MCF 10A (cell line): ENCODE results near the gene MCTP1. TPM values are rescaled to one million over a fixed set of nuclear protein-coding genes. Genes with fewer than 3 reads are reported as not detected.

ENCODE experiments used
- BruUV-seq: library from RNA; stranded (reverse); fragments of 400-500 nt; replicated peaks from 2 replicates; lab custom pipeline; 2021; lab: Mats Ljungman, UMichigan
- CTCF ChIA-PET: fragments of 300-600 bp; sonication (Branson Sonifier 250); formaldehyde crosslinking; extraction: SDS; loops from one replicate; lab custom pipeline; 2021; ENCODE audit warnings: antibody characterized with exemption, inconsistent platforms; lab: Yijun Ruan, JAX
- POLR2A ChIA-PET: fragments of 300-600, 350-650 bp; sonication (Branson Sonifier 250); formaldehyde crosslinking; extraction: SDS; loops from one replicate; lab custom pipeline; 2020; ENCODE audit warnings: antibody characterized with exemption, inconsistent platforms; lab: Yijun Ruan, JAX
- DNase-seq: peaks from one replicate; pipeline ENCODE4 v3.0.0-alpha.2; 2018; ENCODE audit not compliant: unreplicated experiment
- H3K27ac Mint-ChIP-seq: one replicate; pipeline ENCODE4 v1.8.0; 2022; ENCODE audit warnings: mild to moderate bottlenecking, low read depth, mixed read lengths; ENCODE audit not compliant: unreplicated experiment
- H3K27me3 Mint-ChIP-seq: one replicate; pipeline ENCODE4 v1.8.0; 2022; ENCODE audit warnings: mixed read lengths; ENCODE audit not compliant: insufficient read depth, unreplicated experiment
- H3K36me3 Mint-ChIP-seq: one replicate; pipeline ENCODE4 v1.8.0; 2022; ENCODE audit warnings: mild to moderate bottlenecking, moderate library complexity, mixed read lengths; ENCODE audit not compliant: insufficient read depth, unreplicated experiment
- H3K4me1 Mint-ChIP-seq: one replicate; pipeline ENCODE4 v1.8.0; 2022; ENCODE audit warnings: mixed read lengths; ENCODE audit not compliant: insufficient read depth, unreplicated experiment
- H3K4me3 Mint-ChIP-seq: one replicate; pipeline ENCODE4 v1.8.0; 2022; ENCODE audit warnings: mild to moderate bottlenecking, moderate library complexity, mixed read lengths; ENCODE audit not compliant: unreplicated experiment
- H3K9me3 Mint-ChIP-seq: one replicate; pipeline ENCODE4 v1.8.0; 2022; ENCODE audit warnings: mixed read lengths; ENCODE audit not compliant: unreplicated experiment
- CTCF ChIP-seq: fragments of 200-600 bp; IDR thresholded peaks from one replicate; pipeline ENCODE4 v1.8.0; 2022; ENCODE audit warnings: antibody characterized with exemption, mild to moderate bottlenecking; ENCODE audit not compliant: unreplicated experiment
- intact Hi-C: fragments of 100-400 bp; cut with micrococcal nuclease; formaldehyde crosslinking; loops from 2 replicates; pipeline ENCODE4 v1.14.1; 2022
- total RNA-seq: library from RNA; stranded (reverse); gene quantifications from 2 replicates; pipeline ENCODE4 v1.2.3, GENCODE V29; 2022

The MCTP1 gene
- total RNA-seq, 1 experiment from 2014 or later, result 40.3 TPM

GRCh38 chr5:95317687-95318086, 32.8 kb upstream of the MCTP1 start:
- no TSS peak for BruUV-seq

GRCh38 chr5:95317085-95317484, 32.2 kb upstream of the MCTP1 start:
- H3K4me3 Mint-ChIP-seq, result no peak overlapping the region
- ChIA-PET POLR2A (no interaction called here), CTCF (interaction anchor here (0.8 kb wide), 1 partner anchor 1614 kb away, joined by 3 read pairs; no protein-coding TSS in a partner anchor)
- peaks cover 46% of the 10 kb centered on the region for H3K27me3 Mint-ChIP-seq
- H3K36me3 Mint-ChIP-seq, result no peaks in the 10 kb centered on the region
- TF ChIP-seq CTCF, result no peak
- H3K4me1 Mint-ChIP-seq, result peaks cover 10% of the 10 kb centered on the region
- intact Hi-C loops, result no loop called here
- no TSS peak for BruUV-seq
- no peak for DNase-seq
- H3K27ac Mint-ChIP-seq, result no peak overlapping the region
- H3K9me3 Mint-ChIP-seq, result no peaks in the 10 kb centered on the region

More at GRCh38 chr5:95317687-95318086, 32.8 kb upstream of the MCTP1 start:
- intact Hi-C loops, result no loop called here
- Mint-ChIP-seq H3K36me3 (no peaks in the 10 kb centered on the region), H3K4me1 (peaks cover 10% of the 10 kb centered on the region), H3K27ac (no peak overlapping the region), H3K4me3 (no peak overlapping the region), H3K9me3 (no peaks in the 10 kb centered on the region), H3K27me3 (peaks cover 43% of the 10 kb centered on the region)
- peak; percentile 5 for DNase-seq
- CTCF ChIA-PET, result interaction anchor here (0.8 kb wide), 1 partner anchor 1613 kb away, joined by 3 read pairs; no protein-coding TSS in a partner anchor
- POLR2A ChIA-PET, result no interaction called here
- TF ChIP-seq CTCF, result no peak

GRCh38 chr5:95304711-95305110, 19.8 kb upstream of the MCTP1 start:
- Mint-ChIP-seq H3K4me1 (no peaks in the 10 kb centered on the region), H3K4me3 (no peak overlapping the region), H3K9me3 (no peaks in the 10 kb centered on the region), H3K36me3 (no peaks in the 10 kb centered on the region), H3K27me3 (peaks cover 98% of the 10 kb centered on the region), H3K27ac (no peak overlapping the region)
- TF ChIP-seq CTCF, result no peak
- POLR2A ChIA-PET, result no interaction called here
- CTCF ChIA-PET, result no interaction called here
- DNase-seq, result no peak
- intact Hi-C loops, result no loop called here
- BruUV-seq, result no TSS peak

- Mint-ChIP-seq H3K27me3 (peaks cover 99% of the 10 kb centered on the region), H3K4me3 (no peak overlapping the region), H3K27ac (no peak overlapping the region), H3K36me3 (no peaks in the 10 kb centered on the region), H3K9me3 (no peaks in the 10 kb centered on the region), H3K4me1 (no peaks in the 10 kb centered on the region)
- BruUV-seq, result no TSS peak
- ChIA-PET POLR2A (no interaction called here), CTCF (no interaction called here)
- TF ChIP-seq CTCF, result no peak
- DNase-seq, result no peak
- intact Hi-C loops, result no loop called here
Measured at GRCh38 chr5:95298651-95299050, 13.8 kb upstream of the MCTP1 start.
